Astrocyte (in vitro differentiated cells and primary cell): ENCODE results near the gene DOCK2.

Experiments used
- EZH2 ChIP-seq: IDR thresholded peaks from 2 replicates; pipeline ENCODE4 v1.6.1; 2012; ENCODE audit warnings: mild to moderate bottlenecking, low read length, inconsistent platforms; ENCODE audit not compliant: insufficient read depth
- TF ChIP-seq, protein P1 (sequence below): IDR thresholded peaks from 2 replicates; pipeline ENCODE4 v1.5.1; 2011; ENCODE audit warnings: low read depth, mild to moderate bottlenecking, inconsistent platforms, low read length, moderate library complexity; ENCODE audit not compliant: insufficient read depth

DNA sequence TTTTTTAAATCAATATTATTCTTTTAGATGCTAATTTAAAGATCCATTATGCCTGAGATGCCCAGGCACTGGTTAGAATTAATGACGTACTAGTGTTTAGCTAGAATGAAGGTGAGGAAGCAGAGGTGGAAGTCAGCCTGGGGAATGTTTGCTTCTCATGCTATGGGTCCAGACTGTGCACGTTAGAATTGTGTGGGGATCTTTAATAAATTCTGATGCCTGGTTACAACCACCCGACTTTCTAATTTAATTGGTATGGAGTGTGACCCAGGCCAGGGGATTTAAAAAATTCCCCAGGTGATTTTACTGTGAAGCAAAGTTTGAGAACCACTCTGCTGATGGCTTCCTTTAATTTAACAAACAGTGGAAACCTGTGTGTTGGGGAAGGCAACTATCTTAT, 111.1 kb downstream of the DOCK2 start:
- TF ChIP-seq EZH2, result no peak
- TF ChIP-seq, protein P1, sequence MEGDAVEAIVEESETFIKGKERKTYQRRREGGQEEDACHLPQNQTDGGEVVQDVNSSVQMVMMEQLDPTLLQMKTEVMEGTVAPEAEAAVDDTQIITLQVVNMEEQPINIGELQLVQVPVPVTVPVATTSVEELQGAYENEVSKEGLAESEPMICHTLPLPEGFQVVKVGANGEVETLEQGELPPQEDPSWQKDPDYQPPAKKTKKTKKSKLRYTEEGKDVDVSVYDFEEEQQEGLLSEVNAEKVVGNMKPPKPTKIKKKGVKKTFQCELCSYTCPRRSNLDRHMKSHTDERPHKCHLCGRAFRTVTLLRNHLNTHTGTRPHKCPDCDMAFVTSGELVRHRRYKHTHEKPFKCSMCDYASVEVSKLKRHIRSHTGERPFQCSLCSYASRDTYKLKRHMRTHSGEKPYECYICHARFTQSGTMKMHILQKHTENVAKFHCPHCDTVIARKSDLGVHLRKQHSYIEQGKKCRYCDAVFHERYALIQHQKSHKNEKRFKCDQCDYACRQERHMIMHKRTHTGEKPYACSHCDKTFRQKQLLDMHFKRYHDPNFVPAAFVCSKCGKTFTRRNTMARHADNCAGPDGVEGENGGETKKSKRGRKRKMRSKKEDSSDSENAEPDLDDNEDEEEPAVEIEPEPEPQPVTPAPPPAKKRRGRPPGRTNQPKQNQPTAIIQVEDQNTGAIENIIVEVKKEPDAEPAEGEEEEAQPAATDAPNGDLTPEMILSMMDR, result no peak
